ENCODE data around the gene METTL23.

GRCh38 chr17:76679239-76679638, 47.4 kb upstream of the METTL23 start:
- TF ChIP-seq POLR2A (IDR thresholded peaks at IDR 0.05; ENCODE audit: low read depth, low read length) (no peak), CTCF (IDR thresholded peaks at IDR 0.05; ENCODE audit: extremely low read depth in 1 of 2, insufficient read depth in 1 of 2, low read depth in 1 of 2, low read length in 2 of 2) (no peak), EZH2 (IDR thresholded peaks at IDR 0.05; ENCODE audit: borderline replicate concordance, low read depth, low read length, severe bottlenecking) (no peak), MAX (IDR thresholded peaks at IDR 0.05; ENCODE audit: insufficient read depth, insufficient read length) (no peak), POLR2AphosphoS5 (IDR thresholded peaks at IDR 0.05; ENCODE audit: insufficient read depth, low read depth, low read length) (no peak), MYC (IDR thresholded peaks at IDR 0.05; ENCODE audit: low read depth, low read length) (no peak), FOS (IDR thresholded peaks at IDR 0.05; ENCODE audit: borderline replicate concordance, insufficient read depth, low read length) (no peak), JUN (IDR thresholded peaks at IDR 0.05; ENCODE audit: borderline replicate concordance, insufficient read depth, insufficient read length, low read depth) (no peak), GATA2 (IDR thresholded peaks at IDR 0.05; ENCODE audit: insufficient read depth, insufficient read length, low read depth, low read length) (no peak)

Measured in endothelial cell of umbilical vein (primary cell).